Heart left ventricle (tissue), 16 donors: Measurements from ENCODE around the gene TDG. TPM values are rescaled to one million over a fixed set of nuclear protein-coding genes. Genes with fewer than 3 reads are reported as not detected.

ENCODE experiments used
- ATAC-seq, 4 donors: fragments of 200-7000 bp; cut with Tn5 transposase; one replicate each; pipeline ENCODE4 v1.9.1; 2020 to 2022; ENCODE audit warnings: moderate library complexity in 4 of 4, mild to moderate bottlenecking in 3 of 4, moderate number of reproducible peaks in 1 of 4
- DNase-seq, 5 donors: peaks; one replicate each; pipeline ENCODE4 v3.0.0-alpha.2; 2020
- H3K27ac ChIP-seq, 12 donors: fragments of 200-600 bp; sonication (generic) in 4 of 12; one replicate each; pipeline versions ENCODE4 v1.5.0 to v1.8.0; 2016 to 2022; ENCODE audit warnings: mild to moderate bottlenecking in 2 of 12
- H3K27me3 ChIP-seq, 9 donors: fragments of 200-600 bp; sonication (generic) in 2 of 9; one replicate each; pipeline versions ENCODE4 v1.5.1 to v1.8.0; 2016 to 2022; ENCODE audit warnings: mild to moderate bottlenecking in 3 of 9
- H3K36me3 ChIP-seq, 9 donors: fragments of 200-600 bp; sonication (generic) in 2 of 9; one replicate each; pipeline versions ENCODE4 v1.5.0 to v1.8.0; 2018 to 2022; ENCODE audit warnings: mild to moderate bottlenecking in 2 of 9
- H3K4me1 ChIP-seq, 12 donors: fragments of 200-600 bp; sonication (generic) in 4 of 12; one replicate each; pipeline versions ENCODE4 v1.5.0 to v1.8.0; 2016 to 2022; ENCODE audit warnings: mild to moderate bottlenecking in 3 of 12
- H3K4me3 ChIP-seq, 12 donors: fragments of 200-600 bp; sonication (generic) in 4 of 12; one replicate each; pipeline versions ENCODE4 v1.5.0 to v1.8.0; 2017 to 2022; ENCODE audit warnings: mild to moderate bottlenecking in 9 of 12, moderate library complexity in 4 of 12
- H3K9me3 ChIP-seq, 12 donors: fragments of 200-600 bp; sonication (generic) in 4 of 12; one replicate each; pipeline versions ENCODE4 v1.5.0 to v1.8.0; 2016 to 2022; ENCODE audit warnings: mild to moderate bottlenecking in 1 of 12
- CTCF ChIP-seq, 12 donors: fragments of 200-600 bp; sonication (generic) in 4 of 12; IDR thresholded peaks; one replicate each; pipeline versions ENCODE4 v1.5.0 to v1.8.0; 2018 to 2022; ENCODE audit warnings: antibody characterized with exemption in 12 of 12, mild to moderate bottlenecking in 5 of 12
- POLR2A ChIP-seq, 2 donors: fragments of 450-650 bp; IDR thresholded peaks; one replicate each; pipeline ENCODE4 v1.6.1; 2017; ENCODE audit warnings: antibody characterized with exemption in 2 of 2, mild to moderate bottlenecking in 2 of 2, moderate library complexity in 2 of 2
- WGBS, 4 donors: extraction: QIAGEN DNeasy Blood & Tissue Kit in 2 of 4; methylation state at CpG; one replicate each; pipeline versions ENCODE4 v1.1.5 to v1.1.7; 2013 to 2018; 5-methylcytosine and 5-hydroxymethylcytosine counted together
- intact Hi-C, 10 donors: fragments of 100-400 bp; cut with DNase I; formaldehyde crosslinking; loops; one replicate each; pipeline versions ENCODE4 v1.11.1 to v1.14.2; 2022
- polyA plus RNA-seq, 2 donors: library from polyadenylated mRNA; stranded (reverse); fragments of 200-250 nt; gene quantifications; one replicate each; pipeline ENCODE4 v1.2.3, GENCODE V29; 2013
- total RNA-seq, 9 donors: library from RNA; depleted of rRNA in 2 of 9; stranded (reverse); fragments of >200 nt in 2 of 9; fragmentation: NEBNext Ultra II Directional in 3 of 9; extraction: Animal tissue kit (Norgen Biotek cat#: 25700) in 3 of 9; gene quantifications; one replicate each; pipeline versions ENCODE4 v1.1.0 to v1.2.4, GENCODE V29; 2016 to 2023
- donor health status: ischemic (EF 13 %, LVEDD 7.1; RV severe dilation, severe dysfunction).
- donor health status: healthy with polysubstance abuse.
- donor health status: DM: no; HTN: yes; CAD: no.
- donor health status: DM: no; HTN: no; CAD: no.
- donor health status: ischemic (EF 25% LVEDD 6.9; RV normal size, moderate dysfunction).
- donor health status: ischemic (EF 25% LVEDD 5.7; RV mildly dilated, moderate dysfunction).
- donor health status: healthy.
- donor health status: DM: yes; HTN: yes; CAD: no.
- donor health status: ischemic (EF 35%, LVEDD 5.7; RV mildly dilated, moderate dysfunction).
- donor health status: nonischemic (EF 11% LVEDD 7.7; RV severe dilation, severe dysfunction).
- donor health status: DM: yes; HTN: yes; CAD: no.
- donor health status: PGD.
- donor health status: ischemic (EF 29% LVEDD 5.4; RV normal size, mild dysfunction).
- donor health status: nonischemic (EF 23%, LVEDD 6.1; RV moderate dilation, normal function).

The TDG gene
- total and polyA plus RNA-seq, 11 donors = 7.4 to 15.5 (median 13.1) TPM

GRCh38 chr12:103930787-103931735 lies 34.6 kb upstream of the TDG start:
- peak; percentile 47 to 66 (median 53) for DNase-seq
- intact Hi-C loops = loop anchor here in 6 of 10 donors (1.0 to 5.0 kb wide), 6 partner anchors 26 to 304 kb away; partner anchors contain the start of genes TDG (in 2 of the 6) and HCFC2 (in 1 of the 6)

GRCh38 chr12:103933237-103933636 lies 32.4 kb upstream of the TDG start:
- intact Hi-C loops = loop anchor here in 3 of 10 donors (5.0 kb wide), 2 partner anchors 34 to 306 kb away; partner anchors contain the start of gene TDG (in 2 of the 3)
- Histone ChIP-seq H3K4me3 (peak overlapping the region in 5 of 12 donors; percentile 10 to 90 (median 76)), H3K36me3 (peaks cover 0 to 68% (median 58%) of the 10 kb centered on the region in 9 donors), H3K4me1 (peaks cover 10 to 72% (median 47%) of the 10 kb centered on the region in 12 donors), H3K9me3 (no peaks in the 10 kb centered on the region), H3K27ac (peak overlapping the region in 1 of 12 donors; percentile 13), H3K27me3 (no peaks in the 10 kb centered on the region)
- TF ChIP-seq CTCF (IDR thresholded peaks at IDR 0.05) (no peak), POLR2A (IDR thresholded peaks at IDR 0.05) (no peak)
- DNase-seq (no peak), ATAC-seq (no peak)
- WGBS, 4 donors = 68 to 89% (median 74%) methylated on average over 2 of the region's 2 CpGs

More at GRCh38 chr12:103930787-103931735, 34.6 kb upstream of the TDG start:
- Histone ChIP-seq H3K4me3 (peak overlapping the region; percentile 71 to 95 (median 86)), H3K4me1 (peaks cover 10 to 67% (median 45%) of the 10 kb centered on the region in 12 donors), H3K27me3 (no peaks in the 10 kb centered on the region), H3K36me3 (peaks cover 0 to 47% (median 37%) of the 10 kb centered on the region in 9 donors), H3K27ac (peak overlapping the region; percentile 74 to 98 (median 92)), H3K9me3 (no peaks in the 10 kb centered on the region)
- peak; percentile 9 to 28 (median 19) for ATAC-seq
- 1 to 2% (median 2%) methylated on average over 37 of the region's 37 CpGs for WGBS, 4 donors
- TF ChIP-seq POLR2A (IDR thresholded peaks at IDR 0.05) = no peak
- TF ChIP-seq CTCF (IDR thresholded peaks at IDR 0.05) = no peak

GRCh38 chr12:103936679-103937078 lies 29.0 kb upstream of the TDG start:
- Histone ChIP-seq H3K36me3 (peaks cover 0 to 100% (median 93%) of the 10 kb centered on the region in 9 donors), H3K27ac (no peak overlapping the region), H3K9me3 (no peaks in the 10 kb centered on the region), H3K27me3 (no peaks in the 10 kb centered on the region), H3K4me3 (no peak overlapping the region), H3K4me1 (peaks cover 10 to 55% (median 41%) of the 10 kb centered on the region in 12 donors)
- intact Hi-C loops = loop anchor here in 2 of 10 donors (5.0 kb wide), 2 partner anchors 94 to 166 kb away; partner anchors contain the start of gene NT5DC3 (in 1 of the 2)
- WGBS, 4 donors = 85 to 92% (median 90%) methylated on average over 3 of the region's 3 CpGs
- ATAC-seq (no peak), DNase-seq (no peak)
- no peak for TF ChIP-seq POLR2A (IDR thresholded peaks at IDR 0.05)
- TF ChIP-seq CTCF (IDR thresholded peaks at IDR 0.05) = no peak

GRCh38 chr12:103944964-103945363 lies 20.7 kb upstream of the TDG start:
- WGBS, 4 donors = 73 to 85% (median 77%) methylated on average over 3 of the region's 3 CpGs
- DNase-seq = no peak
- TF ChIP-seq CTCF (IDR thresholded peaks at IDR 0.05) (no peak), POLR2A (IDR thresholded peaks at IDR 0.05) (no peak)
- Histone ChIP-seq H3K4me1 (no peaks in the 10 kb centered on the region), H3K36me3 (peaks cover 0 to 100% (median 100%) of the 10 kb centered on the region in 9 donors), H3K27me3 (no peaks in the 10 kb centered on the region), H3K4me3 (no peak overlapping the region), H3K9me3 (no peaks in the 10 kb centered on the region), H3K27ac (no peak overlapping the region)
- ATAC-seq = no peak
- intact Hi-C loops = loop anchor here in 4 of 10 donors (5.0 to 10.0 kb wide), 4 partner anchors 37 to 380 kb away; no protein-coding TSS in a partner anchor
